Panc1 (cell line): ENCODE data around the gene SNX15.

Source experiments
- POLR2AphosphoS5 ChIP-seq: IDR thresholded peaks from 2 replicates; pipeline ENCODE4 v1.6.1; 2012; ENCODE audit warnings: mild to moderate bottlenecking, low read depth, low read length, moderate library complexity
- TCF7L2 ChIP-seq: IDR thresholded peaks from 2 replicates; pipeline ENCODE4 v1.6.1; 2011; ENCODE audit warnings: mild to moderate bottlenecking, low read depth, low read length, inconsistent platforms

- TF ChIP-seq POLR2AphosphoS5 (no peak), TCF7L2 (no peak)
Measured at GRCh38 chr11:64998690-64999431, 28.4 kb upstream of the SNX15 start.
